ENCODE results near the gene MRPS27. TPM values are rescaled to one million over a fixed set of nuclear protein-coding genes. Genes with fewer than 3 reads are reported as not detected.

The MRPS27 gene
- total RNA-seq, 1 donor from 2014 or later: 37.0 TPM

- Histone ChIP-seq H3K9me3 (ENCODE audit: insufficient read depth, low read depth, low read length) (no peaks in the 10 kb centered on the region), H3K4me2 (ENCODE audit: low read length) (no peak overlapping the region), H3K4me1 (ENCODE audit: insufficient read depth, low read length) (no peaks in the 10 kb centered on the region), H4K20me1 (ENCODE audit: insufficient read depth, low read length) (peaks cover 4% of the 10 kb centered on the region), H3K9ac (ENCODE audit: low read length) (no peak overlapping the region), H3K27ac (ENCODE audit: low read depth, low read length) (no peak overlapping the region), H3K4me3 (ENCODE audit: insufficient read depth, low read depth, low read length) (no peak overlapping the region), H2AFZ (ENCODE audit: low read depth, low read length) (no peak overlapping the region), H3K36me3 (ENCODE audit: insufficient read depth, low read length) (peaks cover 3% of the 10 kb centered on the region), H3K79me2 (ENCODE audit: insufficient read depth, low read length) (peaks cover 19% of the 10 kb centered on the region), H3K27me3 (ENCODE audit: insufficient read depth, low read length) (no peaks in the 10 kb centered on the region)
- TF ChIP-seq, protein P1, sequence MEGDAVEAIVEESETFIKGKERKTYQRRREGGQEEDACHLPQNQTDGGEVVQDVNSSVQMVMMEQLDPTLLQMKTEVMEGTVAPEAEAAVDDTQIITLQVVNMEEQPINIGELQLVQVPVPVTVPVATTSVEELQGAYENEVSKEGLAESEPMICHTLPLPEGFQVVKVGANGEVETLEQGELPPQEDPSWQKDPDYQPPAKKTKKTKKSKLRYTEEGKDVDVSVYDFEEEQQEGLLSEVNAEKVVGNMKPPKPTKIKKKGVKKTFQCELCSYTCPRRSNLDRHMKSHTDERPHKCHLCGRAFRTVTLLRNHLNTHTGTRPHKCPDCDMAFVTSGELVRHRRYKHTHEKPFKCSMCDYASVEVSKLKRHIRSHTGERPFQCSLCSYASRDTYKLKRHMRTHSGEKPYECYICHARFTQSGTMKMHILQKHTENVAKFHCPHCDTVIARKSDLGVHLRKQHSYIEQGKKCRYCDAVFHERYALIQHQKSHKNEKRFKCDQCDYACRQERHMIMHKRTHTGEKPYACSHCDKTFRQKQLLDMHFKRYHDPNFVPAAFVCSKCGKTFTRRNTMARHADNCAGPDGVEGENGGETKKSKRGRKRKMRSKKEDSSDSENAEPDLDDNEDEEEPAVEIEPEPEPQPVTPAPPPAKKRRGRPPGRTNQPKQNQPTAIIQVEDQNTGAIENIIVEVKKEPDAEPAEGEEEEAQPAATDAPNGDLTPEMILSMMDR (IDR thresholded peaks at IDR 0.05; ENCODE audit: insufficient read depth, low read depth, low read length): no peak
- no peak for TF ChIP-seq EZH2 (IDR thresholded peaks at IDR 0.05; ENCODE audit: insufficient read depth, low read length)
- peaks cover 5% of the 10 kb centered on the region for H3K4me1 Mint-ChIP-seq (ENCODE audit: low read depth, unreplicated experiment)
- peak; percentile 26 for FAIRE-seq
- H3K27me3 Mint-ChIP-seq (ENCODE audit: low read depth, unreplicated experiment): no peaks in the 10 kb centered on the region
- H3K27ac Mint-ChIP-seq (ENCODE audit: unreplicated experiment): no peak overlapping the region
- DNase-seq (ENCODE audit: low read depth): no peak
- peaks cover 12% of the 10 kb centered on the region for H3K9me3 Mint-ChIP-seq (ENCODE audit: unreplicated experiment)
- peaks cover 25% of the 10 kb centered on the region for H3K36me3 Mint-ChIP-seq (ENCODE audit: low read depth, unreplicated experiment)
- no peak overlapping the region for H3K4me3 Mint-ChIP-seq (ENCODE audit: unreplicated experiment)
Measured at GRCh38 chr5:72273547-72273946, 46.5 kb downstream of the MRPS27 start.

GRCh38 chr5:72272398-72272797, 47.6 kb downstream of the MRPS27 start:
- peaks cover 10% of the 10 kb centered on the region for H3K9me3 Mint-ChIP-seq (ENCODE audit: unreplicated experiment)
- H3K9me3 ChIP-seq (ENCODE audit: insufficient read depth, low read depth, low read length): no peaks in the 10 kb centered on the region
- H3K36me3 Mint-ChIP-seq (ENCODE audit: low read depth, unreplicated experiment): peaks cover 19% of the 10 kb centered on the region
- H4K20me1 ChIP-seq (ENCODE audit: insufficient read depth, low read length): peaks cover 4% of the 10 kb centered on the region
- H2AFZ ChIP-seq (ENCODE audit: low read depth, low read length): no peak overlapping the region
- H3K4me3 Mint-ChIP-seq (ENCODE audit: unreplicated experiment): no peak overlapping the region
- no peaks in the 10 kb centered on the region for H3K27me3 ChIP-seq (ENCODE audit: insufficient read depth, low read length)
- FAIRE-seq: no peak
- no peak for DNase-seq (ENCODE audit: low read depth)
- TF ChIP-seq EZH2 (IDR thresholded peaks at IDR 0.05; ENCODE audit: insufficient read depth, low read length): no peak
- TF ChIP-seq, protein P1 (IDR thresholded peaks at IDR 0.05; ENCODE audit: insufficient read depth, low read depth, low read length): no peak
- H3K4me1 ChIP-seq (ENCODE audit: insufficient read depth, low read length): no peaks in the 10 kb centered on the region
- peaks cover 5% of the 10 kb centered on the region for H3K4me1 Mint-ChIP-seq (ENCODE audit: low read depth, unreplicated experiment)
- no peak overlapping the region for H3K4me3 ChIP-seq (ENCODE audit: insufficient read depth, low read depth, low read length)
- H3K4me2 ChIP-seq (ENCODE audit: low read length): no peak overlapping the region
- no peak overlapping the region for H3K9ac ChIP-seq (ENCODE audit: low read length)
- H3K79me2 ChIP-seq (ENCODE audit: insufficient read depth, low read length): peaks cover 16% of the 10 kb centered on the region
- peaks cover 3% of the 10 kb centered on the region for H3K36me3 ChIP-seq (ENCODE audit: insufficient read depth, low read length)
- no peaks in the 10 kb centered on the region for H3K27me3 Mint-ChIP-seq (ENCODE audit: low read depth, unreplicated experiment)
- H3K27ac Mint-ChIP-seq (ENCODE audit: unreplicated experiment): no peak overlapping the region
- no peak overlapping the region for H3K27ac ChIP-seq (ENCODE audit: low read depth, low read length)

GRCh38 chr5:72271702-72272101, 48.3 kb downstream of the MRPS27 start:
- Mint-ChIP-seq H3K9me3 (ENCODE audit: unreplicated experiment) (peaks cover 8% of the 10 kb centered on the region), H3K4me1 (ENCODE audit: low read depth, unreplicated experiment) (peaks cover 5% of the 10 kb centered on the region), H3K27me3 (ENCODE audit: low read depth, unreplicated experiment) (no peaks in the 10 kb centered on the region), H3K4me3 (ENCODE audit: unreplicated experiment) (no peak overlapping the region), H3K36me3 (ENCODE audit: low read depth, unreplicated experiment) (peaks cover 14% of the 10 kb centered on the region), H3K27ac (ENCODE audit: unreplicated experiment) (no peak overlapping the region)
- Histone ChIP-seq H2AFZ (ENCODE audit: low read depth, low read length) (no peak overlapping the region), H4K20me1 (ENCODE audit: insufficient read depth, low read length) (peaks cover 4% of the 10 kb centered on the region), H3K4me1 (ENCODE audit: insufficient read depth, low read length) (no peaks in the 10 kb centered on the region), H3K4me3 (ENCODE audit: insufficient read depth, low read depth, low read length) (no peak overlapping the region), H3K9me3 (ENCODE audit: insufficient read depth, low read depth, low read length) (no peaks in the 10 kb centered on the region), H3K27ac (ENCODE audit: low read depth, low read length) (no peak overlapping the region), H3K79me2 (ENCODE audit: insufficient read depth, low read length) (peaks cover 16% of the 10 kb centered on the region), H3K36me3 (ENCODE audit: insufficient read depth, low read length) (peaks cover 3% of the 10 kb centered on the region), H3K27me3 (ENCODE audit: insufficient read depth, low read length) (no peaks in the 10 kb centered on the region), H3K4me2 (ENCODE audit: low read length) (no peak overlapping the region), H3K9ac (ENCODE audit: low read length) (no peak overlapping the region)
- TF ChIP-seq, protein P1 (IDR thresholded peaks at IDR 0.05; ENCODE audit: insufficient read depth, low read depth, low read length): no peak
- TF ChIP-seq EZH2 (IDR thresholded peaks at IDR 0.05; ENCODE audit: insufficient read depth, low read length): no peak
- FAIRE-seq: no peak
- no peak for DNase-seq (ENCODE audit: low read depth)
